22Rv1 (cell line): ENCODE measurements around the gene GLB1L2.

Experiments
- H3K27ac ChIP-seq: fragments of 450-650 bp; 2 replicates; pipeline ENCODE4 v1.5.1; 2017
- ZFX ChIP-seq: fragments of 450-650 bp; IDR thresholded peaks from 2 replicates; pipeline ENCODE4 v1.6.1; 2017; ENCODE audit warnings: antibody characterized with exemption, borderline replicate concordance
- TF ChIP-seq, protein P1 (sequence below): fragments of 450-650 bp; IDR thresholded peaks from 2 replicates; pipeline ENCODE4 v1.5.1; 2017; ENCODE audit warnings: mild to moderate bottlenecking

GLB1L2 gene

DNA sequence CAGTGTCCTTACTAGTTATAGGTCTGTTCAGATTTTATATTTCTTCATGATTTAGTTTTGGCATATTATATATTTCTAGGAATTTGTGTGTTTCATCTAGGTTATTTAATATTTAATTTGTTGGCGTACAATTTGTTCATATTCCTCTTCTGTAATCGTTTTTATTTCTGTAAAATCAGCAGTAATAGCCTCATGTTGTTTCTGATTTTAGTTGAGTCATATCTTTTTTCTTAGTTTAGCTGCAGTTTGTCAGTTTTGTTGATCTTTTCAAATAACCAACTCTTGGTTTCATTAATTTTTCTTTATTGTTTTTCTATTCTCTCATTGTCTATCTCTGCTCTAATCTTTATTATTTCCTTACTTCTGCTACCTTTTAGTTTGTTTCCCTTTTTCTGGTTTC, 20.3 kb downstream of the GLB1L2 start:
- H3K27ac ChIP-seq: no peak overlapping the region
- TF ChIP-seq, protein P1, sequence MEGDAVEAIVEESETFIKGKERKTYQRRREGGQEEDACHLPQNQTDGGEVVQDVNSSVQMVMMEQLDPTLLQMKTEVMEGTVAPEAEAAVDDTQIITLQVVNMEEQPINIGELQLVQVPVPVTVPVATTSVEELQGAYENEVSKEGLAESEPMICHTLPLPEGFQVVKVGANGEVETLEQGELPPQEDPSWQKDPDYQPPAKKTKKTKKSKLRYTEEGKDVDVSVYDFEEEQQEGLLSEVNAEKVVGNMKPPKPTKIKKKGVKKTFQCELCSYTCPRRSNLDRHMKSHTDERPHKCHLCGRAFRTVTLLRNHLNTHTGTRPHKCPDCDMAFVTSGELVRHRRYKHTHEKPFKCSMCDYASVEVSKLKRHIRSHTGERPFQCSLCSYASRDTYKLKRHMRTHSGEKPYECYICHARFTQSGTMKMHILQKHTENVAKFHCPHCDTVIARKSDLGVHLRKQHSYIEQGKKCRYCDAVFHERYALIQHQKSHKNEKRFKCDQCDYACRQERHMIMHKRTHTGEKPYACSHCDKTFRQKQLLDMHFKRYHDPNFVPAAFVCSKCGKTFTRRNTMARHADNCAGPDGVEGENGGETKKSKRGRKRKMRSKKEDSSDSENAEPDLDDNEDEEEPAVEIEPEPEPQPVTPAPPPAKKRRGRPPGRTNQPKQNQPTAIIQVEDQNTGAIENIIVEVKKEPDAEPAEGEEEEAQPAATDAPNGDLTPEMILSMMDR: no peak
- TF ChIP-seq ZFX: no peak

DNA sequence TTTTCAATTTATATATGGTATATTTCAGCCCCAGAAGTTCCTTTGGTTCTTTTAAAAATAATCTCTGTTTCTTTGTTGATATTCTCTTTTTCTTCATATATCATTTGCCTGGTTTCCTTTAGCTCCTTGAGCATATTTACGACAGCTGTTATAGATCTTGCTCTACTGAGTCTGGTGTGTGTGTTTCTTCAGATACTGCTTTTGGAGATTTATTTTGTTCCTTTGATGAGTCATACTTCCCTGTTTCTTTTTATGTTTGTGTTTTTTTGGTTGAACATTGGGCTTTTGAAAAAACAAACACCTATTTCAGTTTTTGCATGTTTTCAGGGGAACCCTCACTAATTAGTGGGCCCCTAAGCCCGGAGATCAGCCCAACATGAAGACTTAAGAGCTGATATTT, 23.3 kb downstream of the GLB1L2 start:
- TF ChIP-seq, protein P1: no peak
- TF ChIP-seq ZFX: no peak
- no peak overlapping the region for H3K27ac ChIP-seq

DNA sequence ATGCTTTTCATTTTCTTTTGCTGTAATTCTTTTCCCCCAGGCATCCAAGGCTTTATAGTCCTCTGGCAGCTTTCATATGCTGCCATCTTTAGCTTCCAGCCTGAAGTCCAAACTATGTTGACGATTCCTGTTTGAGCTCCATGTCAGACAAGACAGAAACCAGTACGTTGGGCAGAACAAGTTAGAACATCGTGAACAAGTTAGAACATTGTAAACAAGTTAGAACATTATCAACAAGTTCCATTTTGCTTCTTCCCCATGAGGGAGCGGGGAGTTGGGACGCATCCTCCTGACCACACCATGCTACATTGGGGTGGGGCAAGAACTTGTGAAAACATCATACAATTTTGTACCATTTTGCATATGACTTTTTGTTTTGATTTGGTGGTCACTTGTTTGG, 23.9 kb downstream of the GLB1L2 start:
- no peak for TF ChIP-seq ZFX
- TF ChIP-seq, protein P1: no peak
- no peak overlapping the region for H3K27ac ChIP-seq

DNA sequence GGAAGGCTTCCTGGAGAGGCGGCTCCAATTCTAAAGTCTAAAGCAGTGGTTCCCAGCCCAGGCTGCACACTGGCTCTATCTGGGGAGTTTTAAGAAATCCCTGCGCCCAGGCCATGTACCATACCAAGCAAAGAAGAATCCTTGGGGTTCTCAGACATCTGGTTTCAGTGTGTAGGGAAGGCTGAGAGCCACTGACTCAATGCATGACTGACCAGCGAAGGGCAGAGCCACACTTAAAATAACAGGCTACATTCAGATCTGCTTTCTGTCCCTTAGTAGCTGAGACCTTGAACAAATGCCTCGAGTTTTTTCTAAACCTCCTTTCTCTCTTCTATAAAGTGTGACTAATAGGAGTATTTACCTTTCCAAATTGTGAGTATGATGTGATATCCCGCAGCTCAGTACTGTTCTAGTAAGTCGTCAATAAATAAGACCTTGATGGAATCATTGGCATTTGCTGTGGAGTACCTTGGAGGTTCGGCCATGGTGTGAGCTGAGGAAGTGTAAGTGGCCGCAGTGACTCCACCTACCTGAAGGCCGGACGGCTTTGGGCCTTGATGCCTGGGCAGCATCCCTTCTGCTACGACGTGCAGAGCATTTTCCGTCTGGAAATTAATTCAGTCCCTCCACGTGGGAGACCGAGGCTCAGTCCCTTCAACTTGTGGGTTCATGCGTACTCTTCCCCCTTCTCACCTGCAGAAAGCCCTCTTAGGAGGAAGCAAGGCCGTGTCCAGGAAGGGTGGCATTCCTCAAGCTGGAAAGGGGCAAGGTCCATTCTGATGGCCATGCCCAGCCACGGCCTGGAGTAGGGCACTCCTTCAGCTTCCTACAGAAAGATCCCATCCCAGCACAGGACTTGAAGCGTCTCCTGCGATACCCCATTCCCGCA, 25.1 kb downstream of the GLB1L2 start:
- TF ChIP-seq, protein P1: no peak
- TF ChIP-seq ZFX: no peak
- no peak overlapping the region for H3K27ac ChIP-seq

DNA sequence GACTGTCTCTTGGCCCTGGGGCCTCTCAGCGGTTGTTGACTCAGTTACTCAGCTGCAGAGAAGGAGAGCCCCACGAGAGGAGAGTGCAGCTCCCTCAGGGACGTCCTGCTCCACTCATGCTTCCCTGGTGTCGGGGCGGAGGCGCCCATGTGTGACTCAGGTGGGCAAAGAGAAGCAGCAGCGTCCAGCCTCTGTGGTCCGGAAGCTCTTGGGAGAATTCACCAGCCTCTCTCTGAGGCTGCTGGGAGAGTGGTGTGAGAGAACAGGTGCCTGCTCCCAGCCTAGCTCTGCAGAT, 25.7 kb downstream of the GLB1L2 start:
- TF ChIP-seq, protein P1: no peak
- H3K27ac ChIP-seq: no peak overlapping the region

DNA sequence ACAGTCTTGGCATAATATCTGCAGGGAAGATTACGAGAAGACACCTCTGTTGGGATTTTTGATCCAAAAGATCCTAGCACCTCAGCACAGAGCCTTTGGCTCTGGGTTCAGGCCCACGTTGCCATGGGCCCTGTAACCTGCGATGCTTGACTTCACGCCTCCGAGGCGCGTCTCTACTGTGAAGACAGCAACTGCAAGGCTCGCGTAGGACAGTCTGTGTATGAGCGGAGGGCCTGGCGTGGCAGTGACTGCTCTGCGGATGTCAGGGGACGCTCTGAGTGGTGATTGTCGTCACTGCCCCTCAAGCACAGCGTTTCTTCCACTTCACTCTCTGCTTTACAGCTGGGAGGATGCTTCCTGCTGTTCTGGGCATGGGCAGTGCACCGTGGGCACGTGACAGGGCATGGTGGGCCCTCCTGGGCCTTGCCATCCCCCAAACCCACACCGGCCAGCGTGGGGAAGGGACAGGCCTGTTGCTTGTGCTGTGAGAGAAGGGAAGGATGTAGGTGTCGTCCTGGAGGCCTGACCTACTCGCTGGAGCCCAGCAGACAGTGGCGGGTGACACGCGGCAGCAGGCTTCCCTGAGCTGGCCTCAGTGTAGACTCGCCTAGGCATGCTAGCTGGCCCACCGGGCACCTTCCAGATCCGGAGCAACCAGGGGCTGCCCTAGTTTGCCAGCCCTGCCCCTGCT, 26.5 kb downstream of the GLB1L2 start:
- H3K27ac ChIP-seq: no peak overlapping the region
- no peak for TF ChIP-seq ZFX
- TF ChIP-seq, protein P1: no peak

DNA sequence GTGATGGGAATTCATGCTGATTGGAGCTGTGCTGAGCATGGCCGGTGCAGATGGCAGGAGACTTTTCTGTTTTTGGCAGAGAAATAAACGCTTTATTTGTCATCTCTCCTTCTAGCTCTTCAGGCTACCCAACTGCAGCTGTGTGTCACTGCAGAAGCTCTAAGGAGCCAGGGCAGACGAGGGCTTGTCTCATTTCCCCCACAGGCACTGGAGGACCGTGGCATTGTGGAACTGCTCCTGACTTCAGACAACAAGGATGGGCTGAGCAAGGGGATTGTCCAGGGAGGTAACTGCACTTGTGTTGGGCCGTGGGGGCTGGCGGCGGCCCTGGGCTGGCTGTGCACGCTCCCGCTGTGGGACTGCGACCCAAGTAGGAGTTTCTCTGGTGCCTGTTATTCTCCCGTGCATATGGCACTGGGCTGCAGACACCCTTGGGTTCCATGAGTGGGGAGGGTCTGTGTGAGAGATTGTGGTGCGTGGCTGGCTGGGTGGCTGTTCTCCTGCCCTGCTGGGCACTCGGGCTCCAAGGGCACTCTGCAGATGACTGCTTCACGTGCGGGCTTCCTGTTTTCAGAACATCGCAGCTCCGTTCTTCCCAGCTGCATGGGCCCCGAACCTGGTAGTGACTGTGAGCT, 27.2 kb downstream of the GLB1L2 start:
- no peak overlapping the region for H3K27ac ChIP-seq
- TF ChIP-seq, protein P1: no peak
- no peak for TF ChIP-seq ZFX
